ENCODE data around the gene MTMR10. TPM values are rescaled to one million over a fixed set of nuclear protein-coding genes. Genes with fewer than 3 reads are reported as not detected.

Gene MTMR10
- total and polyA plus RNA-seq, 2 of the 4 experiments (the other 2 are of a cell fraction): 11.2 to 13.8 TPM

DNA sequence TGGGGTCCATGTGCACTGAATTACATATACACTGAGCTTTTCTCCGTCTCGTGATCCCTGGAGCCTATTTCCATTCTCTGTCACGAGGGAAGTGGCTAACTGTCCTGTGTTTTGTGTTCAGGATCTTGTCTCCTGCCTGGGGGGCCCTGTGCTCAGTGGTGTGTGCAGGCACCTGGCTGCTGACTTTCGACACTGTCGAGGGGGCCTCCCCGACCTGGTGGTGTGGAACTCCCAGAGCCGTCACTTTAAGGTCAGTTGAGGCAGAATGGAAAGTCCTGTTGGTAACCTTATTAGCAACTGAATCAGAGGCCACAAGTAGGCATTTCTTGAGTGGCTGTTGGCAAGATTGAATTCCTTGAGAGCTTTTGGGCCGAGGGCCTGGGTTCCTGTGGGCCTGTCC, 61.0 kb downstream of the MTMR10 start:
- H2BK20ac ChIP-seq (ENCODE audit: low read depth, low read length): no peak overlapping the region
- H3K23ac ChIP-seq (ENCODE audit: low read depth, low read length): no peak overlapping the region
- ATAC-seq (ENCODE audit: low read depth) (no peak), DNase-seq (no peak)
- H3K27me3 ChIP-seq (ENCODE audit: control insufficient read depth, insufficient read depth, low read length): no peaks in the 10 kb centered on the region; the same call in 1 of the 2 replicates
- dilution Hi-C loops (cut with HindIII; ENCODE audit: low sequenced_read_pairs, unreplicated experiment) (no loop called here), in situ Hi-C loops (cut with MboI; ENCODE audit: low sequenced_read_pairs) (no loop called here), intact Hi-C loops (cut with micrococcal nuclease) (no loop called here)
- POLR2A ChIA-PET (ENCODE audit: unreplicated experiment): no interaction called here
- no peak overlapping the region for H4K5ac ChIP-seq (ENCODE audit: low read depth, low read length)
- no peak overlapping the region for H3K4ac ChIP-seq (ENCODE audit: low read depth, low read length)
- H3K27ac ChIP-seq (ENCODE audit: insufficient read depth, low read length): no peak overlapping the region
- H4K20me1 ChIP-seq (ENCODE audit: insufficient read depth, low read length): peaks cover 24% of the 10 kb centered on the region; the same call in 1 of the 2 replicates
- H3K79me1 ChIP-seq (ENCODE audit: low read depth in 1 of 2, low read length in 2 of 2): no peaks in the 10 kb centered on the region
- H3K9me1 ChIP-seq (ENCODE audit: insufficient read depth, low read length): peaks cover 17% of the 10 kb centered on the region
- no peak overlapping the region for H3K14ac ChIP-seq (replicated peaks; ENCODE audit: low read depth, low read length)
- H3K9me3 ChIP-seq (ENCODE audit: control insufficient read depth, insufficient read depth, low read length): no peaks in the 10 kb centered on the region
- BruUV-seq (replicated peaks): no TSS peak
- CTCF ChIA-PET: no interaction called here
- no peak overlapping the region for H2BK5ac ChIP-seq (ENCODE audit: low read depth, low read length, poor library complexity, severe bottlenecking)
- H4K8ac ChIP-seq (ENCODE audit: low read depth in 2 of 2, low read length in 2 of 2): no peak overlapping the region
- no peak overlapping the region for H2BK120ac ChIP-seq (ENCODE audit: low read depth, low read length)
- peaks cover 12% of the 10 kb centered on the region for H3K4me1 ChIP-seq (ENCODE audit: control insufficient read depth, insufficient read depth, low read length)
- no peak overlapping the region for H3K4me3 ChIP-seq (ENCODE audit: insufficient read depth, low read depth, low read length)
- peaks cover 33% of the 10 kb centered on the region for H3K36me3 ChIP-seq (ENCODE audit: control insufficient read depth, insufficient read depth, low read length)
- no peak overlapping the region for H2AFZ ChIP-seq (replicated peaks; ENCODE audit: low read length, poor library complexity)
- no peak overlapping the region for H3K56ac ChIP-seq (ENCODE audit: extremely low read depth, insufficient read depth, low read length)
- H3K9ac ChIP-seq (ENCODE audit: low read depth, low read length): no peak overlapping the region
- WGBS, 2 experiments (ENCODE audit: extremely low coverage in 2 of 2, insufficient read length in 1 of 2): 97% methylated on average over 5 of the region's 8 CpGs; no CpG with 5 or more reads in 1 of the 2 experiments
- H3K4me2 ChIP-seq (ENCODE audit: low read depth, low read length): no peak overlapping the region
- H2AK5ac ChIP-seq (ENCODE audit: low read depth, low read length): no peak overlapping the region
- TF ChIP-seq MXI1 (IDR thresholded peaks at IDR 0.05; ENCODE audit: borderline replicate concordance, low read depth, low read length) (no peak), CEBPB (IDR thresholded peaks at IDR 0.05; ENCODE audit: low read depth, low read length) (no peak), RAD21 (IDR thresholded peaks at IDR 0.05; ENCODE audit: low read length) (no peak), SMC3 (IDR thresholded peaks at IDR 0.05; ENCODE audit: low read depth, low read length) (no peak), RFX5 (IDR thresholded peaks at IDR 0.05; ENCODE audit: low read depth, low read length) (no peak), MAZ (IDR thresholded peaks at IDR 0.05; ENCODE audit: borderline replicate concordance, low read depth, low read length) (no peak), NFE2L2 (IDR thresholded peaks at IDR 0.05; ENCODE audit: low read depth, low read length) (no peak), CHD1 (IDR thresholded peaks at IDR 0.05; ENCODE audit: low read depth, low read length) (no peak), BHLHE40 (IDR thresholded peaks at IDR 0.05; ENCODE audit: low read depth, low read length) (no peak), RCOR1 (IDR thresholded peaks at IDR 0.05; ENCODE audit: insufficient replicate concordance, low read length) (no peak), POLR2A (IDR thresholded peaks at IDR 0.05; ENCODE audit: low read depth, low read length) (no peak), FOS (IDR thresholded peaks at IDR 0.05; ENCODE audit: low read depth, low read length) (no peak), MAFK (IDR thresholded peaks at IDR 0.05; ENCODE audit: low read depth, low read length) (no peak)
- TF ChIP-seq, protein P1, sequence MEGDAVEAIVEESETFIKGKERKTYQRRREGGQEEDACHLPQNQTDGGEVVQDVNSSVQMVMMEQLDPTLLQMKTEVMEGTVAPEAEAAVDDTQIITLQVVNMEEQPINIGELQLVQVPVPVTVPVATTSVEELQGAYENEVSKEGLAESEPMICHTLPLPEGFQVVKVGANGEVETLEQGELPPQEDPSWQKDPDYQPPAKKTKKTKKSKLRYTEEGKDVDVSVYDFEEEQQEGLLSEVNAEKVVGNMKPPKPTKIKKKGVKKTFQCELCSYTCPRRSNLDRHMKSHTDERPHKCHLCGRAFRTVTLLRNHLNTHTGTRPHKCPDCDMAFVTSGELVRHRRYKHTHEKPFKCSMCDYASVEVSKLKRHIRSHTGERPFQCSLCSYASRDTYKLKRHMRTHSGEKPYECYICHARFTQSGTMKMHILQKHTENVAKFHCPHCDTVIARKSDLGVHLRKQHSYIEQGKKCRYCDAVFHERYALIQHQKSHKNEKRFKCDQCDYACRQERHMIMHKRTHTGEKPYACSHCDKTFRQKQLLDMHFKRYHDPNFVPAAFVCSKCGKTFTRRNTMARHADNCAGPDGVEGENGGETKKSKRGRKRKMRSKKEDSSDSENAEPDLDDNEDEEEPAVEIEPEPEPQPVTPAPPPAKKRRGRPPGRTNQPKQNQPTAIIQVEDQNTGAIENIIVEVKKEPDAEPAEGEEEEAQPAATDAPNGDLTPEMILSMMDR (conservative IDR thresholded peaks at IDR 0.05; ENCODE audit: low read depth, low read length): no peak
- TF ChIP-seq, protein P2, sequence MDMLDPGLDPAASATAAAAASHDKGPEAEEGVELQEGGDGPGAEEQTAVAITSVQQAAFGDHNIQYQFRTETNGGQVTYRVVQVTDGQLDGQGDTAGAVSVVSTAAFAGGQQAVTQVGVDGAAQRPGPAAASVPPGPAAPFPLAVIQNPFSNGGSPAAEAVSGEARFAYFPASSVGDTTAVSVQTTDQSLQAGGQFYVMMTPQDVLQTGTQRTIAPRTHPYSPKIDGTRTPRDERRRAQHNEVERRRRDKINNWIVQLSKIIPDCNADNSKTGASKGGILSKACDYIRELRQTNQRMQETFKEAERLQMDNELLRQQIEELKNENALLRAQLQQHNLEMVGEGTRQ (IDR thresholded peaks at IDR 0.05; ENCODE audit: low read depth, low read length): no peak
- TF ChIP-seq, protein P3, sequence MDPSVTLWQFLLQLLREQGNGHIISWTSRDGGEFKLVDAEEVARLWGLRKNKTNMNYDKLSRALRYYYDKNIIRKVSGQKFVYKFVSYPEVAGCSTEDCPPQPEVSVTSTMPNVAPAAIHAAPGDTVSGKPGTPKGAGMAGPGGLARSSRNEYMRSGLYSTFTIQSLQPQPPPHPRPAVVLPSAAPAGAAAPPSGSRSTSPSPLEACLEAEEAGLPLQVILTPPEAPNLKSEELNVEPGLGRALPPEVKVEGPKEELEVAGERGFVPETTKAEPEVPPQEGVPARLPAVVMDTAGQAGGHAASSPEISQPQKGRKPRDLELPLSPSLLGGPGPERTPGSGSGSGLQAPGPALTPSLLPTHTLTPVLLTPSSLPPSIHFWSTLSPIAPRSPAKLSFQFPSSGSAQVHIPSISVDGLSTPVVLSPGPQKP (IDR thresholded peaks at IDR 0.05; ENCODE audit: borderline replicate concordance, low read depth, low read length): no peak
- H3K18ac ChIP-seq (ENCODE audit: low read depth, low read length): no peak overlapping the region
- H2AK9ac ChIP-seq (replicated peaks; ENCODE audit: low read depth, low read length, poor library complexity): no peak overlapping the region
- H2BK15ac ChIP-seq (ENCODE audit: low read depth, low read length): no peak overlapping the region
- H4K91ac ChIP-seq (ENCODE audit: insufficient read depth, low read depth, low read length): no peak overlapping the region
